Loucy (cell line): ENCODE measurements around the gene CCL23.

ENCODE experiments used
- H2AFZ ChIP-seq: fragments of 200-600 bp; sonication (generic); 2 replicates; pipeline ENCODE4 v1.6.0; 2016; ENCODE audit warnings: antibody characterized with exemption, mild to moderate bottlenecking, low read length, moderate library complexity
- H3F3A ChIP-seq: fragments of 200-600 bp; 2 replicates; pipeline ENCODE4 v1.6.0; 2016; ENCODE audit warnings: antibody characterized with exemption, low read depth, mild to moderate bottlenecking
- H3K27me3 ChIP-seq: fragments of 200-600 bp; sonication (generic); 2 replicates; pipeline ENCODE4 v1.6.1; 2014; ENCODE audit warnings: low read length, mild to moderate bottlenecking; ENCODE audit not compliant: insufficient read depth, poor library complexity, severe bottlenecking
- H3K36me3 ChIP-seq: fragments of 200-600 bp; sonication (generic); 2 replicates; pipeline ENCODE4 v1.6.1; 2016; ENCODE audit warnings: low read length; ENCODE audit not compliant: insufficient read depth
- H3K4me1 ChIP-seq: fragments of 200-600 bp; sonication (generic); 2 replicates; pipeline ENCODE4 v1.5.1; 2014; ENCODE audit warnings: low read length, mild to moderate bottlenecking; ENCODE audit not compliant: insufficient read depth, poor library complexity, severe bottlenecking
- H3K4me2 ChIP-seq: fragments of 200-600 bp; sonication (generic); 2 replicates; pipeline ENCODE4 v1.6.0; 2014; ENCODE audit warnings: antibody characterized with exemption, low read length, low read depth, mild to moderate bottlenecking; ENCODE audit not compliant: poor library complexity, severe bottlenecking
- H3K4me3 ChIP-seq: fragments of 200-600 bp; sonication (generic); 2 replicates; pipeline ENCODE4 v1.5.1; 2014; ENCODE audit warnings: low read length, mild to moderate bottlenecking, mixed read lengths; ENCODE audit not compliant: poor library complexity, severe bottlenecking
- H3K79me2 ChIP-seq: fragments of 200-600 bp; sonication (generic); 2 replicates; pipeline ENCODE4 v1.6.1; 2014; ENCODE audit warnings: low read length; ENCODE audit not compliant: insufficient read depth
- H3K9ac ChIP-seq: fragments of 200-600 bp; sonication (generic); 2 replicates; pipeline ENCODE4 v1.6.0; 2014; ENCODE audit warnings: mild to moderate bottlenecking, low read depth, low read length, moderate library complexity; ENCODE audit not compliant: poor library complexity, severe bottlenecking
- H3K9me2 ChIP-seq: fragments of 200-600 bp; sonication (generic); replicated peaks from 2 replicates; pipeline ENCODE4 v1.6.1; 2016; ENCODE audit warnings: low read depth, low read length, mixed read lengths
- H3K9me3 ChIP-seq: fragments of 200-600 bp; sonication (generic); 2 replicates; pipeline ENCODE4 v1.6.1; 2014; ENCODE audit warnings: mild to moderate bottlenecking, antibody characterized with exemption, low read length, low read depth; ENCODE audit not compliant: insufficient read depth
- H4K20me1 ChIP-seq: fragments of 200-600 bp; sonication (generic); 2 replicates; pipeline ENCODE4 v1.6.0; 2014; ENCODE audit warnings: antibody characterized with exemption, low read length, mild to moderate bottlenecking; ENCODE audit not compliant: insufficient read depth, poor library complexity, severe bottlenecking
- CTCF ChIP-seq: fragments of 200-600 bp; sonication (generic); conservative IDR thresholded peaks from 2 replicates; pipeline ENCODE4 v1.5.1; 2014; ENCODE audit warnings: mild to moderate bottlenecking, antibody characterized with exemption, low read length
- EZH2phosphoT487 ChIP-seq: fragments of 200-600 bp; IDR thresholded peaks from 2 replicates; pipeline ENCODE4 v1.6.1; 2018; ENCODE audit warnings: antibody characterized with exemption, mild to moderate bottlenecking, moderate library complexity, borderline replicate concordance

Gene CCL23

DNA sequence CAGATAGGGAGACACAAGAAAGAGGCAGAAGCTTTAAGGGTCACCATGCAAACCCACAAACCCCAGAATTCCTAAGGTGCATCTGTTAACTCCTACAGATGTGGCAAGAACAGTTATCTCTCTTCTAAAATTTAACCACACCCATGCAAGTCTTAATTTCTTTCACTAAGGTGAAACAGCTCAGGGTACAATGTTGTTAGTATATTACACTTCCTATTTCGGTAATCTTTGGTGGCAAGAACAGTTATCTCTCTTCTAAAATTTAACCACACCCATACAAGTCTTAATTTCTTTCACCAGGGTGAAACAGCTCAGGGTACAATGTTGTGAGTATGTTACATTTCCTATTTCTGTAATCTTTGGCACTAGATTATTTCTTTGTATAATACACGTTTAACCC is 6.6 kb downstream of the CCL23 start:
- TF ChIP-seq CTCF (no peak), EZH2phosphoT487 (no peak)
- Histone ChIP-seq H2AFZ (no peak overlapping the region), H3K9me2 (no peaks in the 10 kb centered on the region), H4K20me1 (no peaks in the 10 kb centered on the region), H3F3A (no peaks in the 10 kb centered on the region), H3K4me1 (no peaks in the 10 kb centered on the region), H3K4me3 (no peak overlapping the region), H3K27me3 (no peaks in the 10 kb centered on the region), H3K79me2 (no peaks in the 10 kb centered on the region), H3K4me2 (no peak overlapping the region), H3K9me3 (no peaks in the 10 kb centered on the region), H3K36me3 (no peaks in the 10 kb centered on the region), H3K9ac (no peak overlapping the region)

DNA sequence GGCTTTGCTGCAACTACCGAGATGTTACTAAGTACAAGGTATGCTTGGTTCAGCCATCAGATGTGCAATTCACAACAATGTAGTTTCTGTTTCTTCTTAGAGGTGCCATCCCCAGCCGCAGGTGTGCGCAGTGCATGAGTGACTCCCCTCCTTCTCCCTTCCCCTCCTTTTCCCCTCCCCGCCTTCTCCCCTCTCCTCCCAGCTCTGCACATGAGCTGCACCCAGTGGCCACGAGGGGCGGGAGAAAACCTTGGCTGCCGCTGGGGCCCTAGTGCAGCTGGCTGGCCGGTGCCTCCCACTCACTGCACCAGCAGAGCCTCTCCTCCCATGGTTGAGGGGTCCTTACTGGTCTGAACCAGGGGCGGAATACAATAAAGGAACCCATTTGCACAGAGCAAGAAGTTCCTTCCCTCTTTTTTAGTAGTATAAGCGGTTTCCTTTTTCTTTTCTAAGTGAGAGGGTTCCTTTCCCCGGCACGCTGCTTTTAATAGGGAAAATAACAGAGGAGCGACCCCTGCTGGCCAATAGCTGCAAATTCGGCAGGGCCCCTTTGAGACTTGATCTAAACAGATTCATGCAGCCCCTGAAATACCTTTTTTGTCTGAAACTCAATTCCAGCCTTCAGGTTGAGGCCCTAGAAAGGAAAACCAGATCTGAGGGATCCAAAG is 8.6 kb downstream of the CCL23 start:
- Histone ChIP-seq H3K4me2 (no peak overlapping the region), H3K27me3 (no peaks in the 10 kb centered on the region), H4K20me1 (no peaks in the 10 kb centered on the region), H3K36me3 (no peaks in the 10 kb centered on the region), H3K9me3 (no peaks in the 10 kb centered on the region), H3K9me2 (no peaks in the 10 kb centered on the region), H3K9ac (no peak overlapping the region), H3K4me1 (peaks cover 9% of the 10 kb centered on the region), H2AFZ (no peak overlapping the region), H3K79me2 (no peaks in the 10 kb centered on the region), H3K4me3 (no peak overlapping the region), H3F3A (no peaks in the 10 kb centered on the region)
- TF ChIP-seq CTCF (peak; percentile 46), EZH2phosphoT487 (no peak)

DNA sequence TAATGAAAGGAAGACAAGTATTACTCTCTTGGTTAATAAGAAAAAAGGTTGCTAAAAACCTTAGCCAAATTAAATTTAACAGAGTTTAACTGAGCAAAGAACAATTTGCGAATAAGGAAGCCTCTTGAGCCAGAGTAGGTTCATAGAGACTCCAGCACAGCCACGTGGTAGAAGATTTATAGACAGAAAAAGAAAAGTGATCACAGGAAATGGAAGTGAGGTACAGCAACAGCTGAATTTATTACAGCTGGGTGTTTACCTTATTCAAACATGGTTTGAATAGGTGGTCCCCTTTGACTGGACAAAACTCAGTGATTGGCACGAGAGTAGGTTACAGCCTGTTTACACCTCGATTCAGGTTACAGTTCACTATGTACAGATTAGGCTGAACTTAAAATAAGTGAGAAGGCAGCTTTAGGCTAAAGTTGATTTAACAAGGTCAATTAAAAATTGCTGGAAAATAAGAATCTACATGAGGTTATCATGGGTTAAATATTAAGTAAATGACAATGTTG is 13.1 kb downstream of the CCL23 start:
- peak overlapping the region; percentile 84 for H2AFZ ChIP-seq

More for the DNA sequence above, 13.1 kb downstream of the CCL23 start:
- peak overlapping the region; percentile 34 for H3K4me2 ChIP-seq
- no peak for TF ChIP-seq CTCF
- TF ChIP-seq EZH2phosphoT487 = no peak
- H3K9me3 ChIP-seq = no peaks in the 10 kb centered on the region
- no peak overlapping the region for H3K9ac ChIP-seq
- H3K27me3 ChIP-seq = no peaks in the 10 kb centered on the region
- peaks cover 9% of the 10 kb centered on the region for H3K4me1 ChIP-seq
- H3K4me3 ChIP-seq = no peak overlapping the region
- no peaks in the 10 kb centered on the region for H4K20me1 ChIP-seq
- H3K9me2 ChIP-seq = no peaks in the 10 kb centered on the region
- no peaks in the 10 kb centered on the region for H3K36me3 ChIP-seq
- H3F3A ChIP-seq = no peaks in the 10 kb centered on the region
- no peaks in the 10 kb centered on the region for H3K79me2 ChIP-seq
